ENCODE measurements around the gene FNDC4. TPM values are rescaled to one million over a fixed set of nuclear protein-coding genes. Genes with fewer than 3 reads are reported as not detected.

Gene FNDC4
- total and polyA plus RNA-seq, 8 donors: 3.1 to 12.7 (median 8.7) TPM

DNA sequence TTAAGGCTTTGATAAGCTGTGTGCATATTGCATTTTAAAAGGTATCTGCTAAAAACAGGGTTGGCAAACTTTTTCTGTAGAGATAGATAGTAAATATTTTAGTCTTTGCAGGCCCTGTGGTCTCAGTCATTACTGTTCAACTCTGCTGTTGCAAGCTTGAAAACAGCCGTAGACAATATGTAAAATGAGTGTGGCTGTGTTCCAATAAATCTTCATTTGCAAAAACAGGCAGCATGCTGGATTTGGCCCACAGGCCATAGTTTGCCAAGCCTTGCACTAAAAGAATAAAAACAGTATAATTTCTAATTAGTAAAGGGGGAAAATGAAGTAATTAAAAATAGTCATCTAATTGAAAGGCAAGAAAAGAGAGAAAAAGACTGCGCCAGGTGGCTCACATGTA, 37.0 kb upstream of the FNDC4 start:
- 87 to 91% methylated on average over 2 of the region's 2 CpGs for WGBS, 2 donors

GRCh38 chr2:27527182-27527581, 32.2 kb upstream of the FNDC4 start:
- Histone ChIP-seq H3K9me3 (no peaks in the 10 kb centered on the region), H3K4me1 (no peaks in the 10 kb centered on the region), H3K27me3 (no peaks in the 10 kb centered on the region), H3K4me3 (no peak overlapping the region), H3K27ac (no peak overlapping the region), H3K36me3 (no peaks in the 10 kb centered on the region)
- FAIRE-seq (no peak), DNase-seq (no peak), ATAC-seq (peak in 1 of 4 donors; percentile 41)
- intact Hi-C loops (cut with DNase I): no loop called here
- no peak for TF ChIP-seq CTCF (IDR thresholded peaks at IDR 0.05)
- 48% methylated on average over 3 of the region's 3 CpGs for WGBS, 2 donors

More for the DNA sequence above, 37.0 kb upstream of the FNDC4 start:
- H3K9me3 ChIP-seq: no peaks in the 10 kb centered on the region
- H3K4me3 ChIP-seq: no peak overlapping the region
- H3K4me1 ChIP-seq: no peaks in the 10 kb centered on the region
- FAIRE-seq (no peak), ATAC-seq (no peak), DNase-seq (no peak)
- no peaks in the 10 kb centered on the region for H3K36me3 ChIP-seq
- no peak for TF ChIP-seq CTCF (IDR thresholded peaks at IDR 0.05)
- H3K27me3 ChIP-seq: no peaks in the 10 kb centered on the region
- intact Hi-C loops (cut with DNase I): no loop called here
- no peak overlapping the region for H3K27ac ChIP-seq

DNA sequence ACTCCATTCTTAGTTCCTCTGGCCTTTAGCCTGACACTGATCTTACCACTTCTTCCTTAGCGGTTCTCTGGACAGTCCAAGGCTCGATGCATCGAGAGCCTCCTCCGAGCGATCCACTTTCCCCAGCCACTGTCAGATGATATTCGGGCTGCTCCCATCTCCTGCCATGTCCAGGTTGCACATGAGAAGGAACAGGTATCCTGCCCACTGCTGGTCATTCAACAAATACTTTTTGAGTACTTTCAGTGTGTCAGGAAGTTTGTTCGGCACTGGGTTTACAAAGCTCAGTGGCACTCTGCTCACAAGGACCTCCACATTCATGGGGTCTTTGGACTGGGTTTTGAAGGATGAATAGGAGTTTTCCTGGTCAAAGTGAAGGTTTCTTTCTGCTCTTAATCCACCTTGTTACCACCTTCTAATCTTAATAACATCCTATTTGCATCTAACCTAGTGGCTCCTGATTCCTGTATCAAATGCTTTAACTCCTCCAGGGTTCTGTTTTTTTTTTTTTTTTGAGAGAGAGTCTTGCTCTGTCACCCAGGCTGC, 27.5 kb upstream of the FNDC4 start:
- ATAC-seq: no peak
- WGBS, 2 donors: 76 to 83% methylated on average over 7 of the region's 7 CpGs

GRCh38 chr2:27520316-27520715, 25.3 kb upstream of the FNDC4 start:
- intact Hi-C loops (cut with DNase I): no loop called here
- 89 to 93% methylated on average over 2 of the region's 2 CpGs for WGBS, 2 donors
- Histone ChIP-seq H3K4me3 (no peak overlapping the region), H3K27me3 (no peaks in the 10 kb centered on the region), H3K36me3 (no peaks in the 10 kb centered on the region), H3K4me1 (no peaks in the 10 kb centered on the region), H3K27ac (no peak overlapping the region), H3K9me3 (no peaks in the 10 kb centered on the region)
- ATAC-seq: no peak
- TF ChIP-seq CTCF (IDR thresholded peaks at IDR 0.05): no peak
- DNase-seq: no peak
- no peak for FAIRE-seq

More for the DNA sequence above, 27.5 kb upstream of the FNDC4 start:
- Histone ChIP-seq H3K4me3 (no peak overlapping the region), H3K36me3 (no peaks in the 10 kb centered on the region), H3K27me3 (no peaks in the 10 kb centered on the region), H3K27ac (no peak overlapping the region), H3K9me3 (no peaks in the 10 kb centered on the region), H3K4me1 (no peaks in the 10 kb centered on the region)
- no peak for TF ChIP-seq CTCF (IDR thresholded peaks at IDR 0.05)
- DNase-seq (no peak), FAIRE-seq (no peak)
- intact Hi-C loops (cut with DNase I): no loop called here

DNA sequence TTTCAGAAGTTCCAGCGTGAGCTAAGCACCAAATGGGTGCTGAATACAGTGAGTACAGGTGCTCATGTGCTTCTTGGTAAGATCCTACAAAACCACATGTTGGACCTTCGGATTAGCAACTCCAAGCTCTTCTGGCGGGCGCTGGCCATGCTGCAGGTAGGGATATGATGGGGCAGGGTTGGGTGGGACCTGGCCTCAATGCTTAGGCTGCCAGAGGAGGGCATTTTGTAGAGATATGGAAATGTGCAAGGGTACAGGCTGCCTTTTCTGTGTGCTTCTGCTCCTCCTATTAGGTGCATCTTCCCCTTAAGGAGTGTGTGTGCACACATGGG, 23.7 kb upstream of the FNDC4 start:
- H3K27ac ChIP-seq: no peak overlapping the region
- no peak for DNase-seq
- intact Hi-C loops (cut with DNase I): no loop called here
- 79 to 84% methylated on average over 4 of the region's 4 CpGs for WGBS, 2 donors
- H3K4me1 ChIP-seq: no peaks in the 10 kb centered on the region
- H3K27me3 ChIP-seq: no peaks in the 10 kb centered on the region
- FAIRE-seq: no peak
- ATAC-seq: no peak
- H3K4me3 ChIP-seq: no peak overlapping the region
- H3K36me3 ChIP-seq: no peaks in the 10 kb centered on the region
- H3K9me3 ChIP-seq: no peaks in the 10 kb centered on the region
- no peak for TF ChIP-seq CTCF (IDR thresholded peaks at IDR 0.05)

Measured in pancreas (tissue), 10 donors.